Stimulated activated CD8-positive, alpha-beta memory T cell treated with anti-CD3 and anti-CD28 coated beads, Interleukin-4, amount 100 ng/mL, for 24 hours (primary cell): ENCODE data around the gene FHOD3.
"Not testable (repeated sequence)": the region's sequence is repeated elsewhere in the genome, so short reads cannot be mapped to it uniquely, and the experiment has no call there.

Experiments used
- DNase-seq: peaks from one replicate; pipeline ENCODE4 v3.0.0-alpha.2; 2020; ENCODE audit warnings: low read depth

Gene FHOD3

DNA sequence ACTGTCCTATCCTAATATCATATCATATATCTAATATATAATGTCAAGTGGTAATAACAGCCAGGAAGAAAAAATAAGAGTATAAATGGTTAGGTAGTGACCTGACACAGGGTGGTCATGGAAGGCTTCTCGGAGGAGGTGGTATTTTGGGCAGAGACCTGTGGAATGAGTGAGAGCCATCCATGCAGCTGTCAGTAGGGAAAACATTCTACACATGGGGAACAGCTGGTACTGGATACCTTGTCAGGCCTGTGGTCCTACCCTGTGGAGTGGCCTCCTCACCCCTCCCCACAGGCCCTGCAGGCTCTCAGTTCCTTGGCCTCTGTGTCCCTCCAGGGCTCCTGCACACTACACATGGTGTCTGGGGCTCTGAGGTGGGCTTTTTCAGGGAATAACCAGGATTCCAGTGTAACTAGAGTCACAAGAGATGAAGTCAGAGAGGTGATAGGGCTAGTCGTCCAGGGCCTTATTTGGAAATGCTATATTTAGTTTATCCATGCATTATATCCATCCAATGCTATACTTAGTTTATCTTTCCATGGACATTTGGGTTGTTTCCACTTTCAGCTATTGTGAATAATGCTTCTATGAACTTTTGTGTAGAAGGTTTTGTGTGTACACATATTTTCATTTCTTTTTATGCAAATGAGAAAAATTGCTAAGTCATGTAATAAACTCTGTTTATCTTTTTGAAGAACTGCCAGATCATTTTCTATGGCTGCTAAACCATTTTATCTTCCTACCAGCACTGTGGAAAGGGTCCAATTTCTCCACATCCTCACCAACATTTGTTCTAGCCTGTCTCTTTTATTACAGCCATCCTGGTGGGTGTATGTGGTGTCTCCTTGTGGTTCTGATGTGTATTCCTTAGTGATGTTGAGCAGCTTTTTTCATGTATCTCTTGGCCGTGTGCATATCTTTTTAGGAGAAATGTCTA is 455.7 kb downstream of the FHOD3 start:
- no peak for DNase-seq

DNA sequence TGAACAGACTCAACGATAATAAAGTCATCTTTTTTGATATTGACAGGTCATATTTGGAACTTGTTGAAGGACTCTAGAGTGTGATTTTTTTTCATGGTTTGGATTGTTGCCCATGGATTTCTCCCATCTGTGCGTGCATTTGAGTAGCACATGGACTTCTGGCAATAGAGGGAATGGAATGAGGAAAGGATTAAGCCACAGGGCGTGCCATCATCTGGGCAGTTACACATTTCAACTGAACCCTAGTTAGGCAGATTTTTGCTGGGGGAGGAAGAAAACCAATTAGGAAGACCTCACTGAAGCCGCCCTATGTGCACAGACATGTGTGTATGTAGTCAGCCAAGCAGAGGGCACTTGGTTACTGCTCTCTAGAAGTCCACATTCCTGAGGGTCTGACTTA is 458.7 kb downstream of the FHOD3 start:
- DNase-seq: no peak

DNA sequence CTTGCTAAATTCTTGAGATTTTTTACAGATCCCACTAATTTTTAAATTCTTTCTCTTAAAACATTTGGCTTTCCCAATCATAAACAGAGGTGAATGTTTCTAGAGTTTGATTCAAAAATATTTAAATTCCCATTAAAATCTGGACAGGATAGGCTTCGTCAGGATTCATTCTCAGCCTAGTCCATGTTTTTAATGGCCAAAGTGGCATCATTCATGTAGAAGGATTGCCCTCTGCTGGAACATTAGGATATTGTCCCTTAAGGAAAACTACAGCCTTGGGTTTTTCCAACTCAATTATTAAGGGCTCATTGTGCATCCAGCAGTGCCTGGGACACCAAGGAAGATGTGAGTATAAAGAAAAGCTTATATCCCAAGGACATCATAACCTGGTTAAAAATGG is 459.6 kb downstream of the FHOD3 start:
- DNase-seq: no peak

DNA sequence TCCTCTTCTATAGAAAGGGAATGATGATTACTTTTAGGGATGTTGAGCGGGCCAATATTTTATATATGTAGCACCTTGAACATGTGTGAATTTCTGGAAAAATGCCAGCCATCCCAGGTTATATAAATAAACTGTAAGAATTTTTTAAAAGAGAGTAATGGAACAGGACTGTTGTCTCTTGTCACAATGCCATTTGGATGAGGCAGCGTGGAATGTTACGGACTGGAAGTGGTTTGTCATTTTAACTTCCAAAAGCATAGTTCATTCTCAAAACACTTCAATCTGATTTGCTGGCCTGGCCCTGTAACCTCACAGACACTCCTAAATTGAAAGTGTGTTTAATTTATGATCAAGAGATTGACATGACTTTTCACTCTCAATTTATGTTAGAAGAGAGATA is 460.5 kb downstream of the FHOD3 start:
- no peak for DNase-seq

DNA sequence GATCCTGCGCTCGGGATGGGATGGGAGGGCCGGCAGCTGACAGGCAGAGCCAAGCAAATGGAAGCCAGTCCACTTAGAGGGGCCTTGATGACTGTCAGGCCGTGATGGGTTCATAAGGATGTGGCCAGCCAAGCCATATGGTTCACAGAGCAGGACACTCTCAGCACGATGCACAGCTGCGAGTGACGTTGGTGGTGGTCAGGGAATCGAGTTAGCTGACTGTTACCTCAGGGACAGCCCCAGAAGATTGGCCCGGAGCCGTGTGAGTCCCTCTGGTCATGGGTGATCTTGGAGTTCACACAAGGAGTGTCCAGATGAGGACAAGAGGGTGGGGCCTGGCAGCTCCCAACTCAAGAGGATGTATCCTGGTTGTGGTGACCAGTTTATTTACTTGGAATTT is 461.1 kb downstream of the FHOD3 start:
- DNase-seq: no peak

DNA sequence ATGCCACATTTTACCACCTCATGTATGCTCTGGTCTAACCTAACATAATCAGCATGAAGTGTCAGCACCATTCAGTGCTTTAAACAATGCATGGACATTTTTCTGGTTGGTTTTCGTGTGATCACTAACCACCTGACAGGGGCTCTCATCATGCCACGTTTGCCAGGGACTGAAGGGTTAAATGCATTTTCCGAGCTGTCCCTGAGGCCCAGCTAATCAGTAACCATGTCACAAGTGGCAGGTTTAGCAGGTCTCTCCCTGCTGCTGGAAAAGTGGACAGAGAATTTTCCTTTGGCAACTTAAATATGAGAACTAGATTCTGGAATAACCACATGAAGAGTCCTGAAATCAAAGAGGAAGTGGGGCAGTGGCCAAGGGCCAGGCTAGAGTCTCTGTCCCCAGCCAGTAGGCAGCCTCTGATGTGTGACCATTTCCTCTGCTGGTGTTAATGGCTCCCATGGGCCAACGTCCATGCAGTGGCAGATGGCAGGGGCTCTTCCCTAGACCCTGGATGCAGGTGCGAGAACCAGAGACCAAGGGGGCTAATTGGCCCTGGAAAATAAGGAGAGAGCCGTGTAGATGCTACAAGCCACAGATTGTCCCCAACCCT is 461.8 kb downstream of the FHOD3 start:
- no peak for DNase-seq

DNA sequence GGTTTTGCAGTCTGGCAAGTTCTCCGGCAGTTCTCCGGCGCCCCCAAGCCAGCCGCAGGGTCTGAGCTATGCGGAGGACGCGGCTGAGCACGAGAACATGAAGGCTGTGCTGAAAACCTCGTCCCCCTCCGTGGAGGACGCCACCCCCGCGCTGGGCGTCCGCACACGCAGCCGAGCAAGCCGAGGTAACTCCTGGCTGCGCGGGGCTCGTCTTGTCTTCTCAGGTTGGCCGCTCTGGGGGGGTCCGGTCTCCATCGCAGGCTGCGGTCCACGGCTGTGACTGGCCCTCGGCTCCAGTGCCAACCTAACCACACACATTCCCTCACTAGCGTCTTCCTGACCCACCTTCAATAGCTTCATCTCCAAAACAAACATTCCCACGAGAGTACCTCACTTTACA is 463.1 kb downstream of the FHOD3 start:
- DNase-seq: no peak

DNA sequence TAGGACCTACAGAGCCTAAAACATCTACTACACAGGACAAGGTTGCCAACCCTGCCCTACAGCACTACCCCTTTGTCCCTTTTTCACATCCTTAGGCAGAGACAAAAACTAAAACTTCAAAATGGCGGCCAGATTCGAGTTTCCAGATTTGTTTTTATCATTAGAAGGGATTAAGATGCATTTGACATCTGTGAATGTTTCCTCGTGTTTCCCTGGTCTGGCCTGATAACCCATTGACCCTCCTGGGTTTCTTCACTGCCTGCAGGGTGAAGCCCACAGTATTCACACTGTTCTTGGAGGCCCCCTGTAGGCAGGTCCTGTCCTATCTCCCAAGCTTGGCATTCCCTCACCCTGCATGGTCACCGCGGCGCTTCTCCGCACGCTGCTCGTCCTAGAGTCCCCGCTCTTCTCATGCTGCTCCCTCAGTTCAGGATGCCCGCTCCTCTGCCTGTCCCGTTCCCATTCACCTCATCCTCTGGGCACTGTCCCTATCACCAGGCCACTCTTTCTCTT is 463.7 kb downstream of the FHOD3 start:
- DNase-seq: no peak

DNA sequence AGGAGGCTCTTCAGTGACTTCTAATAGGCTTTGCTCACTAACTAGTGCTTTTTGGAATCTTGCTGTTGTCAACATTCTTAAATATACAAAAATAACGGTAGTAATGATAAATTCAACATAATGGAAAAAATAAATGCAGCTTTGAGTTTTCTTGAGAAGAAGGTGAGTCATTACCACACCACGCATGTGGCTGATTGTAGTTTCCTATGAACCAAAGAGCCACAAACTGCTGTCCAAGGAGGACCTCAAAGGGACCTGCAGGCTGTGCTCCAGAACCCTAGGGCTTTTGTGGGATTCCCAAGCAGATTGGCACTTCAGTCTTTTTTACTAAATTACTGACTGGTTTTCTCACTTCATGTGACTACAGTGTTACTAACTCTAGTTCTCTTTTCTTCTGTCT is 464.6 kb downstream of the FHOD3 start:
- no peak for DNase-seq

DNA sequence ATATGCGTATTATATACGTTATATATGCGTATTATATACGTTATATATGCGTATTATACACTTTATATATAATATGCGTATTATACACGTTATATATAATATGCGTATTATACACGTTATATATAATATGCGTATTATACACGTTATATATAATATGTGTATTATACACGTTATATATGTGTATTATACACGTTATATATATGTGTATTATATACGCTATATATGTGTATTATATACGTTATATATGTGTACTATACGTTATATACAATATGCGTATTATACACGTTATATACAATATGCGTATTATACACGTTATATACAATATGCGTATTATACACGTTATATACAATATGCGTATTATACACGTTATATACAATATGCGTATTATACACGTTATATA is 465.5 kb downstream of the FHOD3 start:
- not testable (repeated sequence) for DNase-seq

DNA sequence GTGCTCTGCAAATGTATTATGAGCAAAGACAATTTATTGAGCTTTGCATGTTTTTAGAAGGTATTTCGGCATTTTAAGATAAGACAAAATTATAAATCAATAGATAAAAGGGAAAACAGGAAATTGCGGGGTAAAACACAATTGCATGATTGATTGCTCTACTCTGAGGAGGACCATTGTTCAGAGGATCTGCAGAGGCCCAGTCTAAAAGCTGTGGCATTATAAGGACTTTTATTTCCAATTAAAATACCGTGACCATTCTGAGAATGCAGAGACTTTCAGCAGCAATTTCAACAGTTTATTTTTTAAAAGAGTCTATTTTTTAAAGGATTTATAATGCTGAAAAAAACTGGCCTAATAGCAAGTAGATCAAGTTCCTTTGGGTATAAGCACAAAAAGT is 469.3 kb downstream of the FHOD3 start:
- DNase-seq: no peak

DNA sequence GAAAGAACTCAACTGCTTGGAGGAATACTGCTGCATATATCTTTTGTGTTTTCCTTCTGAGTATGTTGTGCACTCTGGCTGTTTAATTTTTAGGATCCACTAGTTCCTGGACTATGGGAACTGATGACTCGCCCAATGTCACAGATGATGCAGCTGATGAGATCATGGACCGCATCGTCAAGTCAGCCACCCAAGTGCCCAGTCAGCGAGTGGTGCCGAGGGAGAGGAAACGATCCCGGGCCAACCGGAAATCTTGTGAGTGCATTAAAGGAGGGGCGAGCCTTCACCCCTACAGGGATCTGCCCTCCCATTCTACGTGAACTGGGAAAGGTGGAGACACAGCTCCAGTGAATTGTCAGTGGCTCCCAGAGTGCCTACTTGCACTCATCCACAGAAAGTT is 471.7 kb downstream of the FHOD3 start:
- no peak for DNase-seq

DNA sequence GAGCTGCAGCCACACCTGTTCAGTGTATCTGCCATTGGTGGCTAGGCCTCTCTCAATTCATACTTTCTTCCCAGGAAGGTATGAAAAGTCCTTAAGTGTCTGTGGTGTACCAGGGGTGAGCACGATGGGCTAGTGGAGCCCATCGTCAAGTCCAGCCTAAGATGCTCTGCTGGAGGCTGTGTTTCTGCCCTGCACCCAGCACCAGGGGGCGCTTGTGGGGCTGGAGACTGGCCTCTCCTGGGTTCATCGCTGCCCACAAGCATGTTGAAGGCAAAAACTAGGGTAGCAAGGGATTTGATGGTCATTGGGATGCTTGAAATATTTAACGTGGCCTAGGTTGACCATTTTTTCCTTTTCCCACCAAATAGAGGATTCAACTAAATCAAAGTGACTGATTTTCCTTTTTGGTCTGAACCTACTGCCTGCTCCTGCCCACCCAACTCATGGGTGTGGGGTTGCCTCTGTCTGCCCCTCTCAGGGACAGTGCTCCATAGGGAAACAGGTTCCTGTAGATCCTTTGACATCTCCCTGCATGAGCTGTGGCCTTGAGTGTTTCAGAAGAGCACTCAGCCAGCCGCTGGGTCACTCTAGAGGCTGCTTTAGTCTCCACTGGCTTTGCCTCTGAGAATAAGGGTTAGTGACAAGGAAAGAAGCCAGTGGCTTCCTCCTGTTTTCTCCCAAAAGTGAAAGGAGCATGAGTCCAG is 472.2 kb downstream of the FHOD3 start:
- DNase-seq: no peak

DNA sequence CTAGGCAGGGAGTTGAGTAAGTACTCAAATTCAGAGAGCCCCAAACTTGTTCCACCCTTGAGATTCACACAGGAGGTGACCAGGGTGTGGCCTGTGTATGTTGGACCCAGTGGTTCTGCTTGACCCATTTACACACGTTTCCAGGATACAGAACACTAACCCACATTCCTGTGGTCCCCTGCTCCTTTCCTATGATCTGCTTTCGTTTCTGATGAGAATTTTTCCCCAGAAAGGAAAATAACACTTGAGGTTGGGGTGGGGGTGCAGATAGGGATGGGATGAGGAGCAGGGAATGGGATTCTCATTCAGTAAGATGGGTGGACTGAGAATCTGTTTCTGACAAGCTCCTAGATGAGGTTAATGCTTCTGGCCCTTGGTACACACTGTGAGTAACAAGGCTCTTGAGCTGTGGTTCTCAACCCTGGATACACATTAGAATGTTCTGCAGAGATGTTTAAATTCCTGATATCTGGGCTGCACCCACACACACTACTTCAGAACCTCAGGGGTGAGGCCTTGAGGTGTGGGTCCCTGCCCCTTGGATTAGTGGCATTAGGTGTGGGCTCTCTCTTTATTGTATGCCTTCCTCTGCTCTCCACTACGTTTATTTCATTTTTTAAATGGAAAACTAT is 472.9 kb downstream of the FHOD3 start:
- no peak for DNase-seq

DNA sequence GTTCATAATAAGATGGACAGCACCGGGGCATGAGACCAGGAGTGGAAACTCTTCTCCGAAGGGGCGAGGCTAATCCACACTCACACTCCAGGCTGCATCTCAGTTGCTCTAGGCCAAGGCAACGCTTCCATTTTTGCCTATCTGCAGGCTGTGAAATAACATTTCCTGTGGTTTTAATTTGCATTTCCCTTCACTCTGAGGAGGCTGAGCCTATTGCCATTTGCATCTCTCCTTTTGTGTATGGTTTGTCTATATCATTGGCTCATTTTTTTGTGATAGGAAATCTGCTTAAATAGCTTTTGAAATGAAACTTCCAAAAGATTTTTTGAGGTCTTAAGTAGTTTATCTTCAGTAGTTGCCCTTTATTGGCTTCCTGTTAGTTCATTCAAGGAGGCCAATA is 473.7 kb downstream of the FHOD3 start:
- no peak for DNase-seq

DNA sequence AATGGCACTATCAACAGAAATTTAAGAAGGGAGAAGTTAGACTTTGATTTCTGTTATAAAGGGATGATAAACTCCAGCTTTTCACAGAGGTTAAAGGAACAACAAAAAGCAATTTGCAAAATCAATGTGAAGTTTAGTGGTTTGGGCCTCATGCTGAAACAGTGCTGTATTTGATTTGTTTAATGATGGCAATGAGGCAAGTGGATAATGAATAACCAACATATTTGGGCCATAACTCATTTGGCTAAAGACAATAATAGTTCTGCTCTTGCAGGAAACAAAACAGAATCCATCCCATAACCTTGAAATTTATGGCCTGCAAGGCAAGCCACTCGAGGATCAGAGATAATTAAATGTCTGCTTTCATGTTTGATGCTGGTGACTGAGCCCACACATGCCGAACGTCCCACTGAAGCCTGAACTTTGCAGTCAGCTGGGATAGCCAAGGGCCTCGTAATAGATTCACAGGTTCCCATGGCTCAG is 474.8 kb downstream of the FHOD3 start:
- DNase-seq: no peak

DNA sequence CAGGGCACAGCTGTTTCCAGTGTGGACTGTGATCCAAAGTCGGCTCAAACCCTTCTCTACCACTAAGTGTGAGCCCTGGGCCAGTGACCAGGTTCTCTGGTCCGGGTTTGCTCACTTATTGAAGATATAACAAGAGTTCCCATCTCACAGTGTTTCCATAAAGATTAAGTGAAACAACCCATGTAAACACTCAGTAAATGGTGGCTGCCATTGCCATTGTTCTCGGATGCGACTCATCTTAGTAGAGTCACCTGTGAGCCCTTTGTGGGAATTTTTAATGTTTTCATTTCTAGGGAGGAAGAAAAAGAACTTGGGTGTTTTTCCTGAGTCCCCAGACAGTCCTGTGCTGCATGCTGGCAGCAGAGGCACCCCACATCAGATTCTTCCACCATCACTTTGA is 477.9 kb downstream of the FHOD3 start:
- no peak for DNase-seq

DNA sequence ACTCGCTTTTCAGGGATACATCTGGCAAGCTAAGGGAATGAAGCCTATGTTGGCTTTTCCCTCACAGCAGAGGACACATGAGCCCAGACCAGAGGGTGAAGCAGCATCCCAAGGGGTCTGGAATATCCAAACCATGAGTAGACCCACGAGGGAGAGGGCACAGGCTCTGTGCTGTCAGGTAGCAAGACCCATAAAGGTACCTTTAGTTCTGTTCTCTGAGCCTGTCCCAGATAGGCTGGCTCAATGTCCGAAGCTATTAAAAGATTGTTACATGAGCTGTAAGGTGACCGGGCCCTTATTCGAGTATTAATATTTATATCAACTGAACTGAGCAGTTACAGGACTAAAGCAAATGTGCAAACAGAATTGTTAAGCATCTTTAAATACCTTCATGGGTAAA is 479.1 kb downstream of the FHOD3 start:
- no peak for DNase-seq

DNA sequence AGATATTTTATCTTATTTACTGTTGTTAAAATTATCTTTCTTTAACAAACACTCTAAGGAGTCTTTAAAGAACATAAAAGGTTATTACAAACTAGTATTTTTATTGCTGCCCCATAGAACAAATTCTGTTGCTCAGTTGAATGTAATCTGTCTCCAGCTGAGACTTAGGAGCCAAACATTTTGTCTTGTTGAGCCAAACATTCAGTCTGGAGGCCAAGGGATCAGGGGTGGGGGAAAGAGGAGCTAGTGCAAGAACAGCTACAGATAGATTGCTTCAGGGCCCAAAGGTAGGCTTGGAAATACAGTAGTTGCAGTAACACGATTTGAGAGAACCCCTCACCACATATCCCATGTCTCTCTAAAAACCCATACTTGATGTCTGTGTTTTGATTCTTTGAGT is 480.1 kb downstream of the FHOD3 start:
- DNase-seq: no peak

DNA sequence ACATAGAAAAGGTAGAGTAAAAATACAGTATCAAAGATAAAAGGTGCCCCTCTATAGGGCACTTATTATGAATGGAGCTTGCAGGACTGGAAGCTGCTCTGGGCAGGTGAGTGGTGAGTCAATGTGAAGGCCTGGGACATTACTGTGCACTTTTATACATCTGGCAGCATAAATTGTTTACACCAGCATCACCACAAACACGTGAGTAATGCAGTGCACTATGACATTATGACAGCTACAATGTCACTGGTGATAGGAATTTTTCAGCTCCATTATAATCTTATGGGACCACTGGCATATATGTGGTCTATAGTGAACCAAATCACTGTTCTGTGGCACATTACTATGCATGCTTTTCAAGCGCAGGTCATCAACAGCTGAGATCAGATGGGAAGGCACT is 483.2 kb downstream of the FHOD3 start:
- DNase-seq: no peak

DNA sequence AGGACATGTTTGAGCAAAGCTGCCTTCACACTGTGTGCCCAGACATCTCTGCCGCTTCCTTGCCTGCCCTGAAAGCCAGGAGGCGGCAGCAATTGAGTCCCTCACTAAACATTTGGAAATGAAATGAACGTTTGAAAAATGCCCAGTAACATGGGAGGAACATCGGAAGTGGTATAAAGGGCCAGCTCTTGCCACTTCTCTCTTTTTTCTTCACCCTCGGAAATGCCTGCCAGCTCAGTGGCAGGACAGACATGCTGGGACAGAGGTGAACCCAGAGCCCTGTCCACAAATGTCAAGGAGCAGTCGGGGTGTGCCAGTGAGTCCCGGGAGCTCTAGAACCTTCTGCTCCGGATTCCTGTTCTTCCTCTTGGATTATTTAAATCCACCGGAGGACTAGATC is 485.2 kb downstream of the FHOD3 start:
- DNase-seq: no peak

DNA sequence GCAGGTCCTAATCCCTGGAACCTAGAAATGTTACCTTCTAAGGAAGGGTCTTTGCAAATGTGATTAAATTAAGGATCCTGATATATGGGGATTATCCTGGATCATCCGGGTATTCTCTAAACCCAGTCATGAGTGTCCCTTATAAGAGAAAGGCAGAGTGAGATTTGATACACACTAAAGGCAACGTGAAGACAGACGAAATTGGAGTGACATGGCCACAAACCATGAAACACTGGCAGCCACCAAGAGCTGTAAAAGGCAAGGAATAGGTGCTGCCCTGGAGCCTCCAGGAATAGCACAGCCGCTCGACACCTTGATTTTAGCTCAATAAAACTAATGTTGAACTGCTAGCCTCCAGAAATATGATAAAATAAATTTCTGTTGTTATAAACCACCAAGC is 486.3 kb downstream of the FHOD3 start:
- no peak for DNase-seq
